Endothelial cell of umbilical vein (primary cell): ENCODE results near the gene URAD. TPM values are rescaled to one million over a fixed set of nuclear protein-coding genes. Genes with fewer than 3 reads are reported as not detected.

ENCODE experiments used
- BruUV-seq: library from RNA; stranded (reverse); fragments of 400-500 nt; replicated peaks from 2 replicates; lab custom pipeline; 2021; lab: Mats Ljungman, UMichigan
- CTCF ChIA-PET: fragments of 300-600, 350-600 bp; sonication (Branson Sonifier 250); formaldehyde crosslinking; loops from one replicate; lab custom pipeline; 2021; ENCODE audit warnings: antibody characterized with exemption, inconsistent platforms; lab: Charles Lee
- POLR2A ChIA-PET: fragments of 300-600, 350-600 bp; sonication (Branson Sonifier 250); formaldehyde crosslinking; loops from one replicate; lab custom pipeline; 2021; ENCODE audit warnings: antibody characterized with exemption, inconsistent platforms; lab: Charles Lee
- DNase-seq: peaks from one replicate; pipeline ENCODE4 v3.0.0-alpha.2; 2011; ENCODE audit warnings: low read depth, low spot score
- FAIRE-seq: peaks from 2 replicates; lab custom pipeline; 2011; peaks lifted over from hg19 to GRCh38; lab: Jason Lieb, UNC
- H2AFZ ChIP-seq: 2 replicates; pipeline ENCODE4 v1.6.0; 2012; ENCODE audit warnings: low read depth, low read length, control low read depth, inconsistent platforms
- H3K27ac ChIP-seq: 2 replicates; pipeline ENCODE4 v1.5.1; 2011; ENCODE audit warnings: low read depth, mild to moderate bottlenecking, control low read depth, low read length, moderate library complexity; ENCODE audit not compliant: insufficient read depth
- H3K27me3 ChIP-seq, 2 experiments: 2 replicates each; pipeline versions ENCODE4 v1.6.0 to v1.6.1; 2011; ENCODE audit warnings: low read length in 2 of 2, mixed read lengths in 1 of 2; ENCODE audit not compliant: control insufficient read depth in 2 of 2, insufficient read depth in 2 of 2
- H3K36me3 ChIP-seq, 2 experiments: 2 replicates in 1 of 2; 3 replicates in 1 of 2; pipeline ENCODE4 v1.5.1; 2011; ENCODE audit warnings: low read length in 2 of 2, mild to moderate bottlenecking in 1 of 2, moderate library complexity in 1 of 2; ENCODE audit not compliant: control insufficient read depth in 2 of 2, insufficient read depth in 2 of 2; ENCODE audit errors: extremely low read depth in 1 of 2
- H3K4me1 ChIP-seq: 3 replicates; pipeline ENCODE4 v1.5.1; 2011; ENCODE audit warnings: mild to moderate bottlenecking, low read length; ENCODE audit not compliant: control insufficient read depth, insufficient read depth; ENCODE audit errors: extremely low read depth
- H3K4me2 ChIP-seq: 2 replicates; pipeline ENCODE4 v1.6.1; 2011; ENCODE audit warnings: low read length, control low read depth, mixed read lengths; ENCODE audit not compliant: insufficient read depth
- H3K4me3 ChIP-seq, 3 experiments: fragments of 200-600 bp in 1 of 3; sonication (generic), shearing (Covaris generic) in 1 of 3; replicated peaks in 1 of 3; 2 replicates each; pipeline ENCODE4 v1.5.1; 2011 to 2016; ENCODE audit warnings: control low read depth in 3 of 3, low read length in 3 of 3, mild to moderate bottlenecking in 2 of 3, inconsistent platforms in 1 of 3, low read depth in 1 of 3, moderate library complexity in 1 of 3; ENCODE audit not compliant: insufficient read depth in 1 of 3
- H3K79me2 ChIP-seq: 2 replicates; pipeline ENCODE4 v1.6.0; 2012; ENCODE audit warnings: low read length, inconsistent platforms; ENCODE audit not compliant: control insufficient read depth, insufficient read depth
- H3K9ac ChIP-seq: replicated peaks from 2 replicates; pipeline ENCODE3; 2011; ENCODE audit warnings: low read length, control low read depth; ENCODE audit not compliant: insufficient read depth; ENCODE audit errors: extremely low read depth
- H3K9me1 ChIP-seq: replicated peaks from 3 replicates; pipeline ENCODE4 v1.6.0; 2011; ENCODE audit warnings: mild to moderate bottlenecking, low read length; ENCODE audit not compliant: control insufficient read depth, insufficient read depth; ENCODE audit errors: extremely low read depth
- H3K9me3 ChIP-seq: replicated peaks from 2 replicates; pipeline ENCODE4 v1.5.1; 2012; ENCODE audit warnings: low read length, inconsistent platforms; ENCODE audit not compliant: control insufficient read depth, insufficient read depth
- H4K20me1 ChIP-seq: replicated peaks from 2 replicates; pipeline ENCODE3; 2011; ENCODE audit warnings: mild to moderate bottlenecking, low read length; ENCODE audit not compliant: control insufficient read depth, insufficient read depth; ENCODE audit errors: extremely low read depth
- EZH2 ChIP-seq: IDR thresholded peaks from 2 replicates; pipeline ENCODE4 v1.6.1; 2012; ENCODE audit warnings: borderline replicate concordance, low read depth, mild to moderate bottlenecking, moderate library complexity, low read length, inconsistent platforms; ENCODE audit not compliant: severe bottlenecking
- FOS ChIP-seq: IDR thresholded peaks from 2 replicates; pipeline ENCODE4 v1.6.1; 2011; ENCODE audit warnings: mild to moderate bottlenecking, low read length, moderate library complexity, borderline replicate concordance; ENCODE audit not compliant: insufficient read depth
- MAX ChIP-seq: IDR thresholded peaks from 2 replicates; pipeline ENCODE4 v1.6.1; 2011; ENCODE audit not compliant: insufficient read depth, insufficient read length
- MYC ChIP-seq: IDR thresholded peaks from one replicate; pipeline ENCODE4 v1.6.1; 2011; ENCODE audit warnings: mild to moderate bottlenecking, low read depth, low read length
- POLR2A ChIP-seq: IDR thresholded peaks from 2 replicates; pipeline ENCODE4 v1.6.1; 2012; ENCODE audit warnings: low read depth, mild to moderate bottlenecking, control low read depth, low read length
- POLR2AphosphoS5 ChIP-seq: IDR thresholded peaks from 2 replicates; pipeline ENCODE4 v1.6.1; 2012; ENCODE audit warnings: low read depth, mild to moderate bottlenecking, control low read depth, low read length, moderate library complexity; ENCODE audit not compliant: insufficient read depth
- dilution Hi-C: fragments of 300-500 bp; cut with MboI; formaldehyde crosslinking; loops from one replicate; pipeline ENCODE4 v1.15.0; 2019; ENCODE audit warnings: low sequenced_read_pairs; ENCODE audit not compliant: extremely low pct_ligation_motif_present
- intact Hi-C: fragments of 100-400 bp; cut with micrococcal nuclease; formaldehyde crosslinking; loops from one replicate; pipeline ENCODE4 v1.10.0; 2022
- polyA plus RNA-seq, 4 experiments: library from polyadenylated mRNA; depleted of rRNA in 3 of 4; stranded (reverse) in 3 of 4; unstranded in 1 of 4; fragments of >200 nt; gene quantifications; 2 replicates each; pipeline versions ENCODE4 v1.2.1 to v1.2.3, GENCODE V29; 2011 to 2012; ENCODE audit warnings: missing spikeins in 1 of 4
- total RNA-seq: library from RNA; stranded (reverse); gene quantifications from 2 replicates; pipeline ENCODE4 v1.2.3, GENCODE V29; 2021

The URAD gene
- total and polyA plus RNA-seq, 2 donors (not counting 3 experiments of a cell fraction or from before 2014, with no cell fraction given) = not detected

- H2AFZ ChIP-seq = no peak overlapping the region
- FAIRE-seq = no peak
- ChIA-PET POLR2A (no interaction called here), CTCF (interaction anchor here (1.1 to 2.7 kb wide), 5 partner anchors 9 to 623 kb away, joined by 3 to 15 read pairs (median 6); no protein-coding TSS in a partner anchor)
- dilution Hi-C loops (no loop called here), intact Hi-C loops (no loop called here)
- H3K4me3 ChIP-seq = no peak overlapping the region
- no peaks in the 10 kb centered on the region for H4K20me1 ChIP-seq
- no peak overlapping the region for H3K27ac ChIP-seq
- no peaks in the 10 kb centered on the region for H3K9me3 ChIP-seq
- no peak overlapping the region for H3K4me2 ChIP-seq
- DNase-seq = no peak
- TF ChIP-seq MAX (no peak), FOS (no peak), MYC (no peak), EZH2 (no peak), POLR2A (no peak), POLR2AphosphoS5 (no peak)
- peaks cover 70 to 95% of the 10 kb centered on the region in 2 experiments for H3K27me3 ChIP-seq
- no peaks in the 10 kb centered on the region for H3K36me3 ChIP-seq
- no peaks in the 10 kb centered on the region for H3K79me2 ChIP-seq
- no peaks in the 10 kb centered on the region for H3K9me1 ChIP-seq
- H3K9ac ChIP-seq = no peak overlapping the region
- BruUV-seq = no TSS peak
- peaks cover 3% of the 10 kb centered on the region for H3K4me1 ChIP-seq
Observed at GRCh38 chr13:27962128-27962841, 26.2 kb downstream of the URAD start.
